ENCODE data around the gene CYP2U1. TPM values are rescaled to one million over a fixed set of nuclear protein-coding genes. Genes with fewer than 3 reads are reported as not detected.

Gene CYP2U1
- polyA plus RNA-seq, 1 donor from 2014 or later = 9.8 TPM

- H3K36me3 Mint-ChIP-seq = no peaks in the 10 kb centered on the region
- no peaks in the 10 kb centered on the region for H3K9me3 Mint-ChIP-seq
- H3K4me1 Mint-ChIP-seq = peaks cover 29 to 34% (median 32%) of the 10 kb centered on the region in 3 donors
- H3K4me3 Mint-ChIP-seq = peak overlapping the region; percentile 90 to 96 (median 94)
- H3K27ac Mint-ChIP-seq = peak overlapping the region; percentile 15 to 98 (median 92)
- H3K27me3 Mint-ChIP-seq = no peaks in the 10 kb centered on the region
Measured at GRCh38 chr4:107989162-107989536, 57.8 kb downstream of the CYP2U1 start.

- Mint-ChIP-seq H3K4me3 (peak within 1 kb of the TSS; percentile 90 to 96 (median 94)), H3K36me3 (no peaks in the 10 kb centered on the region), H3K9me3 (no peaks in the 10 kb centered on the region), H3K27me3 (no peaks in the 10 kb centered on the region), H3K27ac (peak within 1 kb of the TSS; percentile 15 to 98 (median 92)), H3K4me1 (peaks cover 35 to 40% (median 38%) of the 10 kb centered on the region in 3 donors)
Measured at GRCh38 chr4:107989537-107990386, 58.4 kb downstream of the CYP2U1 start, which contains the start of gene HADH. Gene HADH, plus strand, starts transcription at chr4:107989889. Its CDS starts 44 bp downstream, at chr4:107989933.

DNA sequence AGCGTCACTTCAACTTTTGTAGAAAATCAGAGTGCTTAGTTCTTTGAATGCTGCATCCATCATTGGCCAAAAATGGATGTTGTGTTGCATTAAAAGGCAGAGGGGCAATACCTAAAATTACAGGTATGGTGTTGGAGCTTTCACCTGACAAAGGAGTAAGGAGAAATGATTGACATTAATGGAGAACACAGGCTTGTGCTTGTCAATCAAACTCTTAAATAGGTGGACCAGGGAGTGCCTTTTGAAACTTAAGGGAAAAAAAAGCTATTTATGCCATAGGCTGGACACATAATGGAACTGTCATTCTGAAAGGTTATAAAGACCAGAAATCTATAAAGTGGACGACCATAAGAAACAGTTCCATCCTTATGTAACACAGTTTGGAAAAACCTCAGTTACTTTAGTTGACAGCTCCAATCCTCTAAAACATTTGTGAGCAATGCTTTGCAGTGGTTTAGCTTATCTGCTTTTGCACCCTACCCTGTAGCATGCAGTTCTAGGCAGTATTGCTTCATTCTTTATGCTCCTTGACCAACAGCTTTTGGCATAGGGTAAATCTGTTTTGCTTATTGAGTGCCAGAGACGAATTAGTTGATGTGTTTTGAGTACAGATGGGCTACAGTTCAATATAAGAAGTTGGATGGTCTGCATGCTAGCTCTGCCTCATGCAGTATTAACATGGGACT is 60.7 kb downstream of the CYP2U1 start:
- H3K27ac Mint-ChIP-seq = peak overlapping the region in 2 of 3 donors; percentile 47 to 72
- H3K4me1 Mint-ChIP-seq = peaks cover 43 to 48% (median 47%) of the 10 kb centered on the region in 3 donors
- no peaks in the 10 kb centered on the region for H3K9me3 Mint-ChIP-seq
- H3K4me3 Mint-ChIP-seq = peak overlapping the region; percentile 21 to 94 (median 60)
- no peaks in the 10 kb centered on the region for H3K36me3 Mint-ChIP-seq
- no peaks in the 10 kb centered on the region for H3K27me3 Mint-ChIP-seq

- H3K4me1 Mint-ChIP-seq = peaks cover 47 to 52% (median 49%) of the 10 kb centered on the region in 3 donors
- H3K4me3 Mint-ChIP-seq = peak overlapping the region; percentile 3 to 89 (median 80)
- no peaks in the 10 kb centered on the region for H3K27me3 Mint-ChIP-seq
- peaks cover 2% of the 10 kb centered on the region for H3K36me3 Mint-ChIP-seq
- no peaks in the 10 kb centered on the region for H3K9me3 Mint-ChIP-seq
- peak overlapping the region; percentile 47 to 82 (median 81) for H3K27ac Mint-ChIP-seq
Measured at GRCh38 chr4:107993969-107994368, 62.6 kb downstream of the CYP2U1 start.

DNA sequence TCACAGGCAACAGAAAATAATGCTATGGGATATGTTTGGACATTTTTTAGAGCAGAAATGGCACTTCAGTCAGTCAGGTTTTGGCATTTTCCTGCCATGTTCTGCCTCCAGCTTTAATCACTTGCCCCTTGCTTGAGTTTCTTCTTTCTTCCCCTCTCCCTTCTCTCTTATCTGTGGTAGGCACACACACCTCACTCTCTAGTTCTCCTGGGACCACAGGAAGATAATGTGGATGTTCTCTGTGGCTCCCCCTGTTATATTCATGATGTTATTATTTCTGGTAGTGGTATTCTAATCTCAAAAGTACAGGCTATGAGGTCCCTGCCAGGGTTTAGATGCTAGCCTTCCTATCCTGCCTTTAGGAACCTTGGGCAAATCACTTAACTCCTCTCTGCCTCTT is 63.5 kb downstream of the CYP2U1 start:
- Mint-ChIP-seq H3K27me3 (no peaks in the 10 kb centered on the region), H3K36me3 (peaks cover 2% of the 10 kb centered on the region), H3K4me1 (peaks cover 48 to 54% (median 49%) of the 10 kb centered on the region in 3 donors), H3K27ac (peak overlapping the region in 2 of 3 donors; percentile 3 to 81), H3K9me3 (no peaks in the 10 kb centered on the region), H3K4me3 (peak overlapping the region in 1 of 4 donors; percentile 43)

DNA sequence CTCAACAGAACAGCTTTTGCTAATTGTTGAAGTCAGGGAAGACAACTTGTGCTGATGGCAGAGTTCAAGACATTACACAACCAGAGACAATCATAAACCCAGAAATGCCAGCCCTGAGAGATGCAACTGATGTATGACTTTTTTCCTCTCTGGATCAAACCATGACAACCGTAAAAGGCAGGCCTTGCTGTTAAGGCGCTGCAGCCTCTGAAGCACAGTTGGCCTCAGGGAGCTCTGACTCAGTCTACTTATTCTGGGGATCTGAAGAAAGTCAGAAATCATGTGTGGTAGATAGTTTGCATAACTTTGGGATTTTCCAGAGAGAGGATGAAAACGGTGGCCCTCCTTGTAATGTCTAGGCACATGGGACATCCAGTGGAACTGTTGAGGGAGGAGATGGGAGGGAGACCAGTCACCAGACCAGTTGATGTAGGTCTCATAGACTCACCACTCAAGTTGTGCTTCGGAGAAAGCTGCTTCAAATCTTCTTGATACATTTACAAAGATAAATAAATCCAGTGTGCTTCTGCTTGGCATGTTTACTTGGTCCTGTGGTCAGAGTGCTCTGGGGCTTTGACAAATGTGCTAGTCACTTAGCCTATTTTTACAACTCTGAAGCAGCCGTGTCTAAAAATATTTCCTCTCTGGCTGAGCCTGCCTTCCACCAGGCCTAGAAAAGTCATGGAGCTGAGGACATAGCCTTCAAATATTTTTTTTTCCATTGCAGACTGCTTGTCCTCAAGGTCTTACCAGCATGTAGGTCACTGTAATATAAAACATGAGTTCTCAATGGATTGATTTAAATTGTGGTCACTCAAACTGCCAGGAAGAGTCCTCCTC is 65.8 kb downstream of the CYP2U1 start:
- peaks cover 0 to 2% (median 0%) of the 10 kb centered on the region in 3 donors for H3K9me3 Mint-ChIP-seq
- no peak overlapping the region for H3K4me3 Mint-ChIP-seq
- peaks cover 33 to 43% (median 40%) of the 10 kb centered on the region in 3 donors for H3K4me1 Mint-ChIP-seq
- H3K27ac Mint-ChIP-seq = no peak overlapping the region
- H3K27me3 Mint-ChIP-seq = no peaks in the 10 kb centered on the region
- H3K36me3 Mint-ChIP-seq = peaks cover 5% of the 10 kb centered on the region

DNA sequence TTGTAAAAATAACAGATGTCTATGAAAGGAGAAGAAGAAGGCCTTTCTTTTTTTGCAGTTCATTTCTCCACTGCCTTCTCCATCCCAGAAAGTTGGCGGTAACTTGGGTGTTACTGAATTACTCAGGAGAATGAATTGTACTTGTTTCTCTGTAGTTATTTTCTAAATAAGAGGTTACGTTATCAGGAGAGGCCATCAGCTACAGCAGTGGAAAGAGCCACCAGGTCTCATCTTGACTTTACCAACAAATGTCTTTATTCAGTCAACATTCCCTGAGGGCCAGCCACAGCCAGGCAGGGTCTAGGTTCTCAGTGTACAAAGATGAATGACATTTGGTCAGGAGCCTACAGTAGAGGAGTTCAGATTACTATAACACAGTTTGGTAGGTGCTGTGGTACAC is 66.4 kb downstream of the CYP2U1 start:
- no peak overlapping the region for H3K4me3 Mint-ChIP-seq
- H3K27ac Mint-ChIP-seq = no peak overlapping the region
- H3K9me3 Mint-ChIP-seq = peaks cover 0 to 2% (median 0%) of the 10 kb centered on the region in 3 donors
- peaks cover 28 to 37% (median 35%) of the 10 kb centered on the region in 3 donors for H3K4me1 Mint-ChIP-seq
- H3K27me3 Mint-ChIP-seq = no peaks in the 10 kb centered on the region
- peaks cover 5% of the 10 kb centered on the region for H3K36me3 Mint-ChIP-seq

DNA sequence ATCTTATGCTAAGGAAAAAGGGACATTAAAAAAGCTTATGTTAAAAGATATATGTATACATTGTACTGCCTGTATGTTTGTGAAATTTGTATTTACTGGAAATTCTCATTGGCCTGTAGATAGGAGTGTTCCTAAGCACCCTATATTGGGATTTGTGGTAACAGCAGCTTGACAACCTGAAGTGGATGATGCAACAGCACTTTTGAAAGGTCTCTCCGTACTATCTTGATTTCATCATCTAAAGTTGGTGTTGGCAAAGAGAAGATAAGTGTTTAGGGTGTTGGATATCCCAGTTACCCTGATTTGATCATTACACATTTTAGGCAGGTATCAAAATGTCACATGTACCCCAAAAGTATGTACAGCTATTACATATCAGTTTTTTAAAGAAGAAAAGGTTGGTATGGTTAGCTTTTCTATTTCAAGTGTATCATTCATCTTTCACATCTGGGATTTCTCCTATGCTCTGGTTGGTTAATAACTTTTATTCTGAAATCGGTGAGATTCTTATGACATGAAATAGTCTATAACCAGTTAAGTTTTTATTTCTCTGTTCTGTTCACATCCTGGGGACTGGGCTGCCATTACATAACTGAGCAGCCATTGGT is 68.7 kb downstream of the CYP2U1 start:
- Mint-ChIP-seq H3K27ac (no peak overlapping the region), H3K4me3 (no peak overlapping the region), H3K4me1 (peaks cover 13 to 26% (median 14%) of the 10 kb centered on the region in 3 donors), H3K9me3 (peaks cover 0 to 2% (median 0%) of the 10 kb centered on the region in 3 donors), H3K27me3 (no peaks in the 10 kb centered on the region), H3K36me3 (peaks cover 9% of the 10 kb centered on the region)

DNA sequence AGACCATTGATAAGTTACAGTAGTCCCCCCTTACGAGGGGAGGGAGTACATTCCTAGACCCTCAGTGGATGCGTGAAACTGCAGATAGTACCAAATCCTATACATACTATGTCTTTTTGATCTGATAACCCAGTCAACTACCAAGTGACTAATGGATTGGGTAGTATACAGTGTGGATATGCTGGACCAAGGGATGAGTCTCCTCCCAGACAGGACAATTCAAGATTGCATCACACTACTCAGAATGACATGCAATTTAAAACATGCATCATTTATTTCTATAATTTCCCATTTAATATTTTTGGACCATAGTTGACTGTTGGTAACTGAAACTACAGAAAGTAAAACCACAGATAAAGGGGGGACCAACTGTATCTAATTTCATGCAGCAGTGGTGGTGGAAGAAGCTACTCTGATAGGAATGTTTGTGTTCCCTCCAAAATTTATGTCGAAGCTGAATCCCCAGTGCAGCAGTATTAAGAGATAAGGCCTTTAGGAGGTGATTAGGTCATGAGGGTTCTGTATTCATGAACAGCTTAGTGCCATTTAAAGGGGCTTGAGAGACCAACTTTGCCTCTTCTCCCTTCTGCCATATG is 70.3 kb downstream of the CYP2U1 start:
- H3K4me3 Mint-ChIP-seq = no peak overlapping the region
- no peaks in the 10 kb centered on the region for H3K27me3 Mint-ChIP-seq
- H3K27ac Mint-ChIP-seq = no peak overlapping the region
- peaks cover 0 to 2% (median 0%) of the 10 kb centered on the region in 3 donors for H3K9me3 Mint-ChIP-seq
- H3K36me3 Mint-ChIP-seq = peaks cover 9% of the 10 kb centered on the region
- H3K4me1 Mint-ChIP-seq = peaks cover 7 to 20% (median 18%) of the 10 kb centered on the region in 3 donors

Other genes with a start within 250 kb of the CYP2U1 start
- gene PAPSS1, start 211.3 kb upstream of the CYP2U1 start, polyA plus RNA-seq = 52.4 TPM
- gene SGMS2, start 106.6 kb upstream of the CYP2U1 start, polyA plus RNA-seq = not detected
- 49.4 TPM for gene HADH, start 58.3 kb downstream of the CYP2U1 start, polyA plus RNA-seq
- 14.5 TPM for gene LEF1, start 237.4 kb downstream of the CYP2U1 start, polyA plus RNA-seq

Data from IgD-negative memory B cell (primary cell).